HepG2 (cell line): ENCODE data around the gene FAM43A. TPM values are rescaled to one million over a fixed set of nuclear protein-coding genes. Genes with fewer than 3 reads are reported as not detected.

Experiments
- DNMT1 ChIP-seq: sonication (generic); formaldehyde crosslinking; IDR thresholded peaks from 2 replicates; pipeline ENCODE4 v1.5.1; 2020; ENCODE audit warnings: mild to moderate bottlenecking, missing genetic modification reagents
- FOXK1 ChIP-seq: sonication (generic); formaldehyde crosslinking; IDR thresholded peaks from 2 replicates; pipeline ENCODE4 v1.4.0; 2020; ENCODE audit warnings: low read depth, missing genetic modification reagents, borderline replicate concordance
- HCFC1 ChIP-seq: fragments of 150-350 bp; IDR thresholded peaks from 2 replicates; pipeline ENCODE4 v1.6.1; 2014; ENCODE audit warnings: low read depth, low read length
- IKZF5 ChIP-seq: IDR thresholded peaks from 2 replicates; pipeline ENCODE4 v1.6.1; 2018; ENCODE audit warnings: missing genetic modification reagents, mild to moderate bottlenecking, missing compliant biosample characterization
- IRF9 ChIP-seq: sonication (generic); formaldehyde crosslinking; IDR thresholded peaks from 2 replicates; pipeline ENCODE4 v1.8.0; 2022; ENCODE audit warnings: missing genetic modification reagents, mild to moderate bottlenecking, borderline replicate concordance
- KAT8 ChIP-seq: IDR thresholded peaks from 2 replicates; pipeline ENCODE4 v1.6.1; 2016; ENCODE audit warnings: missing genetic modification reagents, missing compliant biosample characterization
- MAF1 ChIP-seq: sonication (generic); formaldehyde crosslinking; IDR thresholded peaks from 2 replicates; pipeline ENCODE4 v1.5.0; 2020; ENCODE audit warnings: missing genetic modification reagents, borderline replicate concordance
- MED8 ChIP-seq: sonication (generic); formaldehyde crosslinking; IDR thresholded peaks from 2 replicates; pipeline ENCODE4 v1.8.1; 2023; ENCODE audit warnings: mild to moderate bottlenecking, missing genetic modification reagents; ENCODE audit not compliant: insufficient replicate concordance
- NFIC ChIP-seq: IDR thresholded peaks from 2 replicates; pipeline ENCODE4 v1.6.1; 2012; ENCODE audit warnings: mild to moderate bottlenecking, low read length, inconsistent platforms
- SMYD3 ChIP-seq: sonication (generic); formaldehyde crosslinking; IDR thresholded peaks from 2 replicates; pipeline ENCODE4 v1.8.1; 2023; ENCODE audit warnings: mild to moderate bottlenecking, missing genetic modification reagents
- TFAP4 ChIP-seq: sonication (generic); IDR thresholded peaks from 2 replicates; pipeline ENCODE4 v1.6.1; 2016; ENCODE audit warnings: low read depth, borderline replicate concordance
- TFE3 ChIP-seq: IDR thresholded peaks from 2 replicates; pipeline ENCODE4 v1.6.1; 2016
- ZFX ChIP-seq: sonication (generic); formaldehyde crosslinking; IDR thresholded peaks from 2 replicates; pipeline ENCODE4 v1.4.0; 2020; ENCODE audit warnings: mild to moderate bottlenecking, low read depth, missing genetic modification reagents, moderate library complexity
- ZHX1 ChIP-seq: sonication (generic); formaldehyde crosslinking; IDR thresholded peaks from 2 replicates; pipeline ENCODE4 v1.8.1; 2022; ENCODE audit warnings: low read depth, mild to moderate bottlenecking, missing genetic modification reagents
- ZNF280D ChIP-seq: sonication (generic); formaldehyde crosslinking; IDR thresholded peaks from 2 replicates; pipeline ENCODE4 v1.5.1; 2020; ENCODE audit warnings: mild to moderate bottlenecking, missing genetic modification reagents
- ZNF367 ChIP-seq: sonication (generic); formaldehyde crosslinking; IDR thresholded peaks from 2 replicates; pipeline ENCODE4 v1.4.0; 2020; ENCODE audit warnings: missing genetic modification reagents, borderline replicate concordance
- ZNF792 ChIP-seq: IDR thresholded peaks from 2 replicates; pipeline ENCODE4 v1.6.1; 2016
- polyA plus RNA-seq, 8 experiments: library from polyadenylated mRNA; depleted of rRNA in 3 of 8; stranded (reverse) in 7 of 8; unstranded in 1 of 8; fragments of >200 nt; fragmentation: Illumina TruSeq in 4 of 8; extraction: Trizol in 4 of 8; gene quantifications; 2 replicates each; pipeline versions ENCODE4 v1.2.1 to v1.2.3, GENCODE V29; 2011 to 2016; ENCODE audit warnings: low read depth in 4 of 8, missing spikeins in 1 of 8, mixed read lengths in 1 of 8; ENCODE audit not compliant: insufficient read depth in 1 of 8
- total RNA-seq, 5 experiments: library from RNA; depleted of rRNA; stranded (reverse); fragments of >200 nt; fragmentation: Illumina TruSeq; extraction: Trizol; gene quantifications; 2 replicates each; pipeline ENCODE4 v1.2.3, GENCODE V29; 2016; ENCODE audit warnings: low read depth in 1 of 5

The FAM43A gene
- total and polyA plus RNA-seq, 2 of the 13 experiments (the other 11 are each of a cell fraction or from before 2014, with no cell fraction given) = 0.91 to 1.8 TPM

- TF ChIP-seq TFAP4 = peak; percentile 18; the same call in 1 of the 2 replicates
- 0 out of 2 replicates have a peak, but pooled peaks have one; percentile 37 for TF ChIP-seq ZNF280D (CRISPR knock-in tag)
- TF ChIP-seq IRF9 (CRISPR knock-in tag) = peak; percentile 80; the same call in 1 of the 2 replicates
- TF ChIP-seq MAF1 (CRISPR knock-in tag) = 0 out of 2 replicates have a peak, but pooled peaks have one; percentile 18
- 0 out of 2 replicates have a peak, but pooled peaks have one; percentile 58 for TF ChIP-seq SMYD3
- peak; percentile 70 for TF ChIP-seq HCFC1
- TF ChIP-seq ZNF367 = no peak
- peak; percentile 99 for TF ChIP-seq KAT8
- TF ChIP-seq DNMT1 (CRISPR knock-in tag) = 0 out of 2 replicates have a peak, but pooled peaks have one; percentile 28
- peak; percentile 64; the same call in 1 of the 2 replicates for TF ChIP-seq ZFX
- TF ChIP-seq ZNF792 (CRISPR knock-in tag) = peak; percentile 73; the same call in 1 of the 2 replicates
- TF ChIP-seq ZHX1 (CRISPR knock-in tag) = peak; percentile 95
- peak; percentile 94 for TF ChIP-seq IKZF5
- peak; percentile 92; the same call in 1 of the 2 replicates for TF ChIP-seq FOXK1
- peak; percentile 67; the same call in 1 of the 2 replicates for TF ChIP-seq NFIC
- 0 out of 2 replicates have a peak, but pooled peaks have one; percentile 47 for TF ChIP-seq TFE3
- peak; percentile 66 for TF ChIP-seq MED8 (CRISPR knock-in tag)
Observed at GRCh38 chr3:194671900-194672808, 13.5 kb upstream of the FAM43A start, which contains the start of gene LSG1 (continued).
